Frontal cortex (tissue), 4 donors: Measurements from ENCODE around the gene LONP1. TPM values are rescaled to one million over a fixed set of nuclear protein-coding genes. Genes with fewer than 3 reads are reported as not detected.
A peak's percentile ranks its signal among the peaks of the same experiment; 100 is the strongest.

ENCODE experiments used
- DNase-seq, 2 donors: peaks; one replicate each; pipeline ENCODE4 v3.0.0; 2012; ENCODE audit warnings: low spot score in 2 of 2
- FAIRE-seq: peaks from 2 replicates; lab custom pipeline; 2012; peaks lifted over from hg19 to GRCh38; lab: Jason Lieb, UNC
- total RNA-seq: library from RNA; depleted of rRNA; stranded (reverse); fragments of >200 nt; gene quantifications from one replicate; pipeline ENCODE4 v1.2.3, GENCODE V29; 2014
- donor health status: control.
- donor health status: control.
- donor health status: control.

The LONP1 gene
- total RNA-seq, 1 donor from 2014 or later: 39.9 TPM

DNA sequence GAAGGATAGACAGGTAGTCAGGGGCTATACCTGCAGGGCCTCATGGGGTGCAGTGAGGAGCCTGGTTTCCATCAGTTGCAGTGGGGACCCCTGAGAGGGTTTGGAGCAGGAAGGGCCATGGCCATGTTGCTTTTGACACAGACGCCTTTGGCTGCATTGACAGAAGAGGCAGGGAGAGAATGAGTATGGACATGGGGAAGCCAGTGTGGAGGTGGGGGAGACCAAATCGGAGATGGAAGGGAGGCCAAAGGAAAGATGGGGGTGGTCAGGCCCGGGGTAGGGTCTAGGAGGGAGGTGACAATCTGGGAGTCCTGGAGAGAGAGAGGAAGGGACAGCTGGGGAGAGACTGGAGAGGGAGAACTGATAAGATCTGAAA, 37.9 kb downstream of the LONP1 start:
- DNase-seq: no peak
- no peak for FAIRE-seq

GRCh38 chr19:5681391-5682106, 38.4 kb downstream of the LONP1 start:
- DNase-seq: no peak
- no peak for FAIRE-seq

DNA sequence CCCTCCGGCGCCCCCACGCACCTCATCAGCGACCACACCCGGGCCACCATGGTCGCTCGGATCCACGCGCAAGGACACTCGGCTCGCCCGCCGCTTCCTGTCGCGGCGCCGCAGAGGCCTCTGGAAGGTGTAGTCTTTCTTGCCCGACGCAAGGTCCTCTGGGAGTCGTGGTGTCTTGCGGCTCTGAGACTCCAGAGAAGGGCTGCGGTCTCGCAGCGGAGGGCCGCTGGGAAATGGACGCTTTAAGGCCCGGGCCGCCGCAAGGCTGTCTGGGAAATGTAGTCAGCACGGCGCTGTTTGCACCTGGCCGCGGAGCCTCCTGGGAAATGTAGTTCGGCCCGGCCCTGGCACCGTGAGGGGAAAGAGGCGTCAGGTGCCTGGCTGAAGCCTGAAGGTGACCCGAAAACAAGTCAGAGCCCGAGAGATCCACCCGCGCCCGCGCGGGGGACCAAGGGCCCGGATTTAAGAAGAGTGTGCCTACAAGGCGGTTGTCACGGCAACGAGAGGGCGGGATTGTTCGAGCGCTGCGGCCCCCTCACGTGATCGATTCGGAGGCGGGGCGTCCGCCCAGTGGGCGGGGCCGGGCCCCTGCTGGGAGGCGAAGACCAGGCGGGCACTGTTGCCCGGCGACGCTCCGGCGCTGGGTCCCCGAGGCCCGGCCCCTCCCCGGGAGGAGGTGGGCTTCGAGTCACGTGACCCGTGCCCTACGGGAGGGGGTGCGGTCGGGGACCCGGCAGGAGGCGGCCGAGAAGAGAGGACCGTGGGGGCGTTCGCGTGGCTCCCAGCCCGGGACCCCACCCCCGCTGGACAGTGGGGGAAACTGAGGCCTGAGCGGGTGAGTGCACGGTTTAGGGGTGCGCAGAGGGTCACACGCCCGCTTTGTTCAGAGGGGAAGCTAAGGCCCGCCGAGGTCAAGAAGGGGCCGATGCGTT, 39.2 kb downstream of the LONP1 start, which contains the start of the genes HSD11B1L and MICOS13:
TSS of gene HSD11B1L (plus strand) at position 591 of the 932 bp plus-strand sequence. CDS start 3,806 bp downstream, outside the sequence.
TSS of gene MICOS13 (minus strand) at position 80 of the 932 bp plus-strand sequence. CDS start at position 50, 30 bp downstream.
- DNase-seq (peak; percentile 98 to 99), FAIRE-seq (peak; percentile 62)

GRCh38 chr19:5680084-5680436, 39.9 kb downstream of the LONP1 start:
- no peak for FAIRE-seq
- peak in 1 of 2 donors; percentile 55 for DNase-seq

DNA sequence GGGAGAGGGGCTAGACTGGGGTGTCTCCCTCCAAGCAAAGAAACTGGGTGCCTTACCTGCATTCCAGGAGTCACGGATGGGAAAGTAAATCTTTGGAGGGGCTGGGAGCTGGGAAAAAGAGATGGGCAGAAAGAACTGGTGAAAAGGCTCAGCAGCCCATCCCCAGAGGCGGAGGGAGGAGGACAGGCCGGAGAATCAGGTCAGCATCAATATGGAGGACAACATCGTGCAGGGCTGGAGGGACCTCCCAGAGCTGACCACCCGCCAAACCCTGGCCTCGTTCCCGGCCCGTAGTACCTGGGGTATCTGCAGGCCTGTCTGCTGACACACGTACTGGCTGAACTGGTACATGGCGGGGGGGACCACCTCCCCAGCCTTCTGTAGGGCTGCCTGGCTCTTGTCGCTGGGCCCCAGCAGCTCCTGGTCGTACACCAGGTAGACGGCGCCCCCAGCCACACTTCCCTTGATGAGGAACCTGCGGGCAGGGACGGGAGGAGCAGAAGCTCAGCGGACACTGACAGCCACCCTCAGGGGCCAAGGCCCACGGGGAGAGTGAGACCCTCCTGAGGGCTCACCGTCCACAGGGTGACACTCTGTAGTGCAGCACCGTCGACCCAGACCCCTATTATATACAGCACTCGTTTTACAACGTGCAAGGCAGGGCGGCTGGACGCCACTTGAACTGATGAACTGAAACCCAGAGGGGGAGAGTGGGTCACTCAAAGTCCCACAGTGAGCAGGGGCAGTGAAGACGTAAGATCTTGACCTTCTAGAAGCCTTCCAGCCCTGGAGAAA, 40.5 kb downstream of the LONP1 start:
- FAIRE-seq (no peak), DNase-seq (no peak)

- FAIRE-seq: no peak
- no peak for DNase-seq
Measured at GRCh38 chr19:5678071-5678718, 41.8 kb downstream of the LONP1 start.

DNA sequence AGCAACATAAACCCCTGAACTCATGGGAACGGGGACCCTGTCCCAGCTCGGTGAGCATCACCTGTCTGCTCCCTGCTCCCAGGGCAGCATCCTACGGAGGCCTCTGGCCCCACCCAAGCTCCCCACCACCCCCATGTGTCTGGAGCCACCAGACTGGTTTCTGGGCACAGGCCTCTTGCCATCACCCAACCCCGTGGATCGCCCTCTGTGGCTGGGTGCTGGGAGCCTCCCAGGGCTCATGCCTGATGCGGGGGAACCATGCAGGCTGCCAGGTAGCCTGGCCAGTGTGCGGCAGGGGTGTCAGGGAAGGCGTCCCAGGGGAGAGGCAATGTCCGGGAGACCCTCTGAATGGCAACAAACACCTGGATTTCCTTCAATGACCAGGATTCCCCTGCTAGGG, 42.4 kb downstream of the LONP1 start:
- DNase-seq (no peak), FAIRE-seq (no peak)

- DNase-seq (no peak), FAIRE-seq (no peak)
Measured at GRCh38 chr19:5677136-5677535, 42.8 kb downstream of the LONP1 start.

DNA sequence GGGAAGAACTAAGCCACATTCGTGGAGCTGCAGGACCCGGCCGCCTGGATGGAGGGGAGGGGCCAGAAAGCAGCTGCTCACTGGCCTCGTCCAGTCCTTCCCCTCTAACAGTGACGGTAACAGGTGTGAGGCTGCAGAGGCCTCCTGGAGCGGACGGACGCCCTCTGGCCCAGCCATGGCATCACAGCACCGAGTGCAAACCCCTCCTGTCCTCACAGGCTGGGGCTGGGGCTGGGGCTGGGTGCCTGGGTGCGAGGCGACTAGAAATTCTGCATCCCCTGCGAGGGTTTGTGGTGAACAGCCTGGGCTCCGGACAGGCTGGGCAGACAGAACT, 43.2 kb downstream of the LONP1 start:
- DNase-seq: no peak
- no peak for FAIRE-seq

- DNase-seq (no peak), FAIRE-seq (no peak)
Measured at GRCh38 chr19:5676105-5676771, 43.7 kb downstream of the LONP1 start.

- DNase-seq (no peak), FAIRE-seq (no peak)
Measured at GRCh38 chr19:5674714-5675113, 45.2 kb downstream of the LONP1 start.

DNA sequence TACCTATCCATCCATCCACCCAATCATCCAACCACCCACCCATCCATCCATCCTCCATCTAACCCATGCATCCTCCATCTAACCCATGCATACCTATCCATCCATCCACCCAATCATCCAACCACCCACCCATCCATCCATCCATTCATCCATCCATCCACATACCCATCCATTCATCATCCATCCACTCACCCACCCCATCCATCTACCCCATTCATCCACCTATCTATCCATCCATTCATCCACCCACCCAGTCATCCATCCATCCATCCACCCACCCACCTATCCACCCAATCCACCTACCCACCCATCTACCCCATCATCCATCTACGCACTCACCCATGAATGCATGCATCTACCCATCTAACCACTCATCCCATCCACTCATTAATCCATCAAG, 46.2 kb downstream of the LONP1 start:
- no peak for FAIRE-seq
- DNase-seq: no peak

- DNase-seq: no peak
- FAIRE-seq: no peak
Measured at GRCh38 chr19:5672708-5673459, 47.1 kb downstream of the LONP1 start.

- DNase-seq (no peak), FAIRE-seq (no peak)
Measured at GRCh38 chr19:5671600-5671999, 48.3 kb downstream of the LONP1 start.

- DNase-seq (no peak), FAIRE-seq (no peak)
Measured at GRCh38 chr19:5669212-5669611, 50.7 kb downstream of the LONP1 start.

DNA sequence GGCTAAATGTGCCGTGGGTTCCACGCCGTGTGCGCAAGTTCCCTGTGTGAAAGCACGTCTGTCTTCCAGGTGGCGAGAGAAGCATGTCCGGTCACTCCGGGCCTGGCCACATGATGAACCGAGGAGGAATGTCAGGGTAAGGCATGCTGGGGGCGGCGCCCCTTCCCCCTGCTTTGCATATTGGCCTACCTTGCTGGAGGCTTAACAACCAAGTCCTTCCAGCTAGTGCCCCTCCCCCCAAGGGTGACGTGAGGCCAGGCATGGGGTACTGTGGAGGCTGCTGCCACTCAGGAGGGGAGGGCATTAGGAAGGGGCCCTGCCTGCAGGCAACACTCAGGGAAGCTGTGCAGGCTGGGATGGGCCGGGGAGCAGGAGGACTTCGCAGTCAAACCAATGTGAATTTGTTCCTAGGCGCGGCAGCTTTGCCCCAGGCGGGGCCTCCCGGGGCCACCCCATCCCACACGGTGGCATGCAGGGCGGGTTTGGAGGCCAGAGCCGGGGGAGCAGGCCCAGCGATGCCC, 52.1 kb downstream of the LONP1 start:
- DNase-seq (no peak), FAIRE-seq (no peak)

GRCh38 chr19:5666921-5667610, 52.9 kb downstream of the LONP1 start:
- FAIRE-seq (no peak), DNase-seq (no peak)
